ENCODE measurements around the gene NET1.

- TF ChIP-seq CTCF (conservative IDR thresholded peaks at IDR 0.05) (no peak), ZFX (IDR thresholded peaks at IDR 0.05) (no peak)
These were observed 30.6 kb downstream of the NET1 start for GRCh38 chr10:5442990-5443370.

All from C4-2B (cell line).